DMS114 treated with DMSO at 0.1 percent for 48 hours (cell line): ENCODE results near the gene DNHD1.
"Not testable (repeated sequence)": the region's sequence is repeated elsewhere in the genome, so short reads cannot be mapped to it uniquely, and the experiment has no call there.

Experiments used
- DNase-seq: peaks from one replicate; lab custom pipeline; 2025; ENCODE audit not compliant: unreplicated experiment; lab: John Stamatoyannopoulos, UW

The DNHD1 gene

GRCh38 chr11:6481012-6481923 lies 15.8 kb upstream of the DNHD1 start, which contains the start of the genes ARFIP2 and TIMM10B:
TSS of gene ARFIP2 (minus strand) at chr11:6481331. CDS start at chr11:6480421, 910 bp downstream.
TSS of gene TIMM10B (plus strand) at chr11:6481501. CDS start at chr11:6481517, 16 bp downstream.
- DNase-seq = peak; percentile 90

GRCh38 chr11:6481924-6482275 lies 15.2 kb upstream of the DNHD1 start:
- no peak for DNase-seq

GRCh38 chr11:6482441-6482840 lies 14.6 kb upstream of the DNHD1 start:
- no peak for DNase-seq

- DNase-seq = no peak
Observed at GRCh38 chr11:6483015-6483414, 14.1 kb upstream of the DNHD1 start.

- DNase-seq = no peak
Observed at GRCh38 chr11:6485661-6486060, 11.4 kb upstream of the DNHD1 start.

- DNase-seq = no peak
Observed at GRCh38 chr11:6486256-6486655, 10.8 kb upstream of the DNHD1 start.

- no peak for DNase-seq
Observed at GRCh38 chr11:6486938-6487337, 10.1 kb upstream of the DNHD1 start.

- no peak for DNase-seq
Observed at GRCh38 chr11:6488342-6488741, 8.7 kb upstream of the DNHD1 start.

- no peak for DNase-seq
Observed at GRCh38 chr11:6488821-6489220, 8.3 kb upstream of the DNHD1 start.

GRCh38 chr11:6489306-6489705 lies 7.8 kb upstream of the DNHD1 start:
- no peak for DNase-seq

- DNase-seq = no peak
Observed at GRCh38 chr11:6498121-6498520, 1.0 kb downstream of the DNHD1 start.

- no peak for DNase-seq
Observed at GRCh38 chr11:6498544-6498943, 1.5 kb downstream of the DNHD1 start.

GRCh38 chr11:6502382-6502781 lies 5.3 kb downstream of the DNHD1 start:
- no peak for DNase-seq

- no peak for DNase-seq
Observed at GRCh38 chr11:6504166-6504565, 7.1 kb downstream of the DNHD1 start.

- peak; percentile 1 for DNase-seq
Observed at GRCh38 chr11:6505577-6506240, 8.6 kb downstream of the DNHD1 start.

GRCh38 chr11:6516865-6517264 lies 19.8 kb downstream of the DNHD1 start:
- no peak for DNase-seq

- DNase-seq = no peak
Observed at GRCh38 chr11:6520265-6520664, 23.2 kb downstream of the DNHD1 start.

- not testable (repeated sequence) for DNase-seq
Observed at GRCh38 chr11:6521946-6522345, 24.9 kb downstream of the DNHD1 start.

GRCh38 chr11:6523253-6523652 lies 26.2 kb downstream of the DNHD1 start:
- DNase-seq = no peak

- no peak for DNase-seq
Observed at GRCh38 chr11:6526411-6527135, 29.5 kb downstream of the DNHD1 start.

- no peak for DNase-seq
Observed at GRCh38 chr11:6529266-6529665, 32.2 kb downstream of the DNHD1 start.

GRCh38 chr11:6530848-6531247 lies 33.8 kb downstream of the DNHD1 start:
- no peak for DNase-seq
